ENCODE data around the gene ALG2.

Gene ALG2, protein sequence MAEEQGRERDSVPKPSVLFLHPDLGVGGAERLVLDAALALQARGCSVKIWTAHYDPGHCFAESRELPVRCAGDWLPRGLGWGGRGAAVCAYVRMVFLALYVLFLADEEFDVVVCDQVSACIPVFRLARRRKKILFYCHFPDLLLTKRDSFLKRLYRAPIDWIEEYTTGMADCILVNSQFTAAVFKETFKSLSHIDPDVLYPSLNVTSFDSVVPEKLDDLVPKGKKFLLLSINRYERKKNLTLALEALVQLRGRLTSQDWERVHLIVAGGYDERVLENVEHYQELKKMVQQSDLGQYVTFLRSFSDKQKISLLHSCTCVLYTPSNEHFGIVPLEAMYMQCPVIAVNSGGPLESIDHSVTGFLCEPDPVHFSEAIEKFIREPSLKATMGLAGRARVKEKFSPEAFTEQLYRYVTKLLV

GRCh38 chr9:99221621-99222415 is at the start of gene ALG2, which contains the start of gene SEC61B:
TSS of gene ALG2 (minus strand) at chr9:99221942. CDS start at chr9:99221894, 48 bp downstream.
TSS of gene SEC61B (plus strand) at chr9:99222282. CDS start at chr9:99222364, 82 bp downstream.
- DNase-seq (ENCODE audit: low spot score) = peak; percentile 99

GRCh38 chr9:99270491-99270890 is 48.7 kb upstream of the ALG2 start:
- DNase-seq (ENCODE audit: low spot score) = no peak

DNA sequence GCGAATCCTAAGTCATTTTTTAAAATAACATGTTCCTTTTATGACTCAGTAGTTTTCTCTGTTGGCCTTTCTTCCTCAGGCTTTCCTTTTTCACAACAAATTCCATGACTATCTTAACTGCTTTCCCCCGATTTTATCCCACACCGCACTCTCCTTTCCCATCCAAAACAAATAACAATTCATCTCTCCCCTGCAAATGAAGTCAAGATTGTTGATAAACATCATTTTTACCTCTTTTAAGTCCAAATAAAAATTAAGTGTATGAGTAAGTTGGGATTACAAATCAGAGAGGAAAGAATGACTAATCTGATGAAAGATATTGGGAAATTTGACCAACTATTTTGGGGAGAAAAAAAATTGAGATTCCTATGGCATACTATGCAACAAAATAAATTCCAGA is 47.7 kb upstream of the ALG2 start:
- peak; percentile 73 for DNase-seq (ENCODE audit: low spot score)

DNA sequence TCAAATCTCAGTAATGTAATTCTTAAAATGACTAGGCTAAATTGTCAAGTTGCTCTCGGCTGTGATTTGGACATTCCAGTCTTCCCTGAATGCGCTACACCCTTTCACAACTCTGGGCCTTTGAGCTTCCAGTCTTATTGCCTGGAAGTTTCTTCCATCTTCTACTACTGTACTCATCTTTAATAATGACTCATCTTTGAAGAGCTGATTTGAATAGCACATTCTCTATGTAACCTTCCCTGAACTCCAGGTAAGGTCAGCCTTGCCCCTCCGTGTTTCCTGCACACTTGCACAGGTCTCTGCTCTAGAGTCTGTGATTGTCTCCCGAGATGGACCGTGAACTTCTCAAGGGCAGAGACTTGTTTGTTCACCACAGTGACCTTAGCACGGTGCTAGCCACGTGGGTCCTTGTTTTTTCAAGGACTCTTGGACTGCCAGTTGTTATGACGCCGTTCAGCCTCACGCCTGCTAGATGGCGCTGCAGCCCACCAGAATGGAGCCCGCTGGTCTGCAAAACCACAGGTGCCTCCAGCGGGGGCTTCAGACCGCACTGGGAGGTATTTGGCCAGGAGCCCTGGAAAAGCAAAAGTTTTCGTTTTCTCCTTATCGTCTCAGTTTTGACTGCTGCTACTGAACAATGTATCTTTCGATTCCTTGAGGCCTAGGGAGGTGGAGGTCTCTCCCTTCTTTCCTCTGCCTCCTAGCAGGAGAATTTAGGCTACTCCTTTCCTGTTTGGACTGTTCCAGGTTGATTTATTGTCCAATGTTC is 44.7 kb upstream of the ALG2 start:
- DNase-seq (ENCODE audit: low spot score) = peak; percentile 68

DNA sequence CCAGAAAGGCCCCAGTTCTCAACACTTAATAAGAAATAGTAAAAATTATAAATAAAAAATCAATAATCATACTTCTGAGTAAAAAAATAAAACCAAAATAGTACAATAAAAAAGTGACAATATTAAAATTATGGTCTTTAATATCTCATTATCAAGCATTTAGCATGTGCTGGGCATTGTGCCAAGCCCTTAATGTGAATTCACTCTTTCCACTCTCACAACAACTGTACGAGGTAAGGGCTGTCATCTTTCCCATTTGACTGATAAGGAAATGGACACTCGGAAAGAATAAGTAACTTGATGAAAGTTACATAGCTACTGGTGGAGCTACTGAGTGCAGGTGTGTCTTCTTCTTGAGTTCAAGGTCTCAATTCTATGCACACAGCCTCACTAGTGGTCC is 43.9 kb upstream of the ALG2 start:
- DNase-seq (ENCODE audit: low spot score) = no peak

GRCh38 chr9:99264070-99264680 is 42.4 kb upstream of the ALG2 start:
- DNase-seq (ENCODE audit: low spot score) = no peak

DNA sequence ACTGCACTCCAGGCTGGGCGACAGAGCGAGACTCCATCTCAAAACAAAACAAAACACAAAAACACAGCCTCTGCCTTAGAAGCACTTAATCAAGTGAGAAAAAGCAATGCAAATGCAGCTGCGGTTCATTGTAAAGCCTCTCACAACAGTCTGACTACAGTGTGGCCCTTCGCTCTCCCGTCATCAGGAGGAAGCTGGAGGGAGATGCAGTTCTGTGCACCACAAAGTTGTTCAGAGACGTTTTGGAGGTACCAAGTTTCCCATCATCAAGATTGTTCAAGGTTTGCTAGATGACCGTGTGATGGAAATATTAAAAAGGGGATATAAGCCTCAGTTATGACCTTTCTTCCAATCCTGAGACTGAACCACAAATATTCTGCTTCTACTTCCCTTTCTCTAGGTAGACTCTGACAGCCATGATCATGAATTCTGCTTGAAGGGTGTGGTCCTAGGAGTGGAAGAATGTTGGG is 41.2 kb upstream of the ALG2 start:
- no peak for DNase-seq (ENCODE audit: low spot score)

DNA sequence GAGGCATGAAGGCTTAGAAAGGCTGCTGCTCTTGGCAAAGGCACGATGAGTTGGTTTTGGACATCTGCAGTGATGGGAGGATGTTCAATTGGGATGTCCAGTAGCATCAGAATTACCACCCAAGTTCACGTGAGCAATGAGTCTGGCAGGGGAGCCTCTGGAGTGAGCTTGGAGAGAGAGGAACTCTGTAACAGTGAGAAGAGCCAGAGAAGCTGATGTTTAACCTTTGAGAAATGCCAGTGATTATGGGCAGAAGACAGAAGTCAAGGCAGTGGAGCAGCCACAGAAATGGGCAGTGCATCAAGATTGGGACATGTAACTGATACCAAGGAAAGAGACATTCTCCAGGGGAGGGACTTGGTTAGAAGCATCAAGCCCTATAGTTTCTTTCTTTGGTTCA is 40.2 kb upstream of the ALG2 start:
- no peak for DNase-seq (ENCODE audit: low spot score)

DNA sequence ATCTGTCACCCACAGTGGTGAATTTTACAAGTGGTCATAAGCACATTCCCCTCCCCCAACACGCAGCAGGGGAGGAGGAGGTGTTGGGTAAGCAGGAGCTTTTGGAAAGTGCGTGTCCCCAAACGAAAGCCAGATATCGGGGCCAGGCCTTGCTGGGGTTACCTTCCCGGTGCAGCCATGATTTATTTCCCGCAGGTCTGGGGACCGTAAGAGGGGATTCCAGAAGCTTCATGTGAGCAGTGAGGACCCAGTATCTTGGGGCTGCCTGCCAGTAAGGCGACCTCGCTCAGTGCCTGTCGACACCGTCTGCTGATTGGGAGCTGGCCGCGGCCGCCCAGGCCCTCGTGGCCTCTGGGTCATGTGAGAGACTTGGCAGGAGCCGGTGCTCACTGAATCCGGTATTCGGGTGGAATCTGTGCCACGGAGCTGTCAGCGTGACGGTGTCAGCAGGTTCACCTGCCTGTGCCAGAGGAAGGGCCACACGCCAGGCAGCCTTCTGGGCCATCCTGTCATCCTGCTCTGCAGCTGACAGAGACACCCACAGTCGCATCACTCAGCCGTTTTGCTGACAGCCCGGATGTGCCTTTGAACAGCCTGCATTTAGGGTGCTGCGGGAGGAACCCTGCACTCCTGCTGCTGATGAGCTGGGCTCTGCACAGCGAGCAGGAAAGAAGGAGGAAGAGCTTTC is 37.6 kb upstream of the ALG2 start:
- peak; percentile 71 for DNase-seq (ENCODE audit: low spot score)

GRCh38 chr9:99257723-99258389 is 36.1 kb upstream of the ALG2 start:
- no peak for DNase-seq (ENCODE audit: low spot score)

DNA sequence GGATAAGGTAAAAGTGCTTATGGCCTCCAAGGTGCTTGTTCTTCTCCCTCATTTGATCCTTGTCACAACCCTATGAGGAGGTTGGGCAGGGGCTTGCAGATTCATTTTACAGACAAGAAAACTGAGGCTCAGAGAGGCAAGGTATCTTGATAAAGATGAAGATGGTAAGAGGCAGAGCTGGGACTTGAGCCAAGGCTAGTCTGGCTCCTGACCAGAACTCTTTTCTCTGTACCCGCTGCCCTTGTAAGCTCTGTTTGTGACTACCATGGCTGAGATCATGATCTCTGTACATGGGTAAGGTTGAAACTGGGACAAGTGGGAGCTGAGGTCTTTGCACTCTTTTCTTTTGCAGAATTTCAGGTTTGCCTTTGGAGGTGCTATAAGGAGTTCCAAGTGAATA is 33.9 kb upstream of the ALG2 start:
- DNase-seq (ENCODE audit: low spot score) = no peak

- no peak for DNase-seq (ENCODE audit: low spot score)
Observed at GRCh38 chr9:99253772-99254431, 32.2 kb upstream of the ALG2 start.

DNA sequence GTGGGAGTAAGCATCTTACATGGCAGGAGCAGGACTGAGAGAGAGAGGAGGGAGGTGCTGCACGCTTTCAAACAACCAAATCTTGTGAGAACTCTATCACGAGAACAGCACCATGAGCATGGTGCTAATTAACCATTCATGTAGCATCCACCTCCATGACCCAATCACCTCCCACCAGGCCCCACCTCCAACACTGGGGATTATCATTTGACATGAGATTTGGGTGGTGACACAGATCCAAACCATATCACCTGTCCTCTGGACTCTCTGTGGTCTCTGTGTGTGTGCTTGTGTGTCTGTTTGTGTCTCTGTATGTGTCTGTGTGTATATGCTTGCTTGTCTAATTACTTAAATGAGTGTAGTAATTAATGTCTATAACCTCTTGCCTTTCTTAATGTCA is 31.4 kb upstream of the ALG2 start:
- DNase-seq (ENCODE audit: low spot score) = no peak

GRCh38 chr9:99251157-99251556 is 29.4 kb upstream of the ALG2 start:
- no peak for DNase-seq (ENCODE audit: low spot score)

DNA sequence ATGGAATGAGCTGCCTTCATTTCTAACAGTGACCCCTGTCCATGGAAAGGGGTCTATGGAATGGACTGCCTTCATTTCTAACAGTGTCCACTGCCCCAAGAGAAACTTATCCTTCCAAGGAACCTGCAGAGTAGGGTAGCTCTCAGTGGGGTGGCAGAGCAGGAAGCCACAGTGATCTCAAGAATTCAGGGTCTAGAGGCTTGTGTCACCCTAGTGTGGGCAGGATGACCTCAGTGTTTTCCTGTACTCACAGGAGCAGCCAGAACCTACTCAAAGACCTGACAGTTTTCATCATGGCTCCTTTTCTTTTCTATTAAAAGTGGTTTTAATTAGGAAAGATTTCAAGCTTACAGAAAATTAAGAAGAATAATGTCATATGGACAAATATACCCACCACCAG is 27.9 kb upstream of the ALG2 start:
- no peak for DNase-seq (ENCODE audit: low spot score)

GRCh38 chr9:99244344-99245260 is 22.9 kb upstream of the ALG2 start:
- no peak for DNase-seq (ENCODE audit: low spot score)

DNA sequence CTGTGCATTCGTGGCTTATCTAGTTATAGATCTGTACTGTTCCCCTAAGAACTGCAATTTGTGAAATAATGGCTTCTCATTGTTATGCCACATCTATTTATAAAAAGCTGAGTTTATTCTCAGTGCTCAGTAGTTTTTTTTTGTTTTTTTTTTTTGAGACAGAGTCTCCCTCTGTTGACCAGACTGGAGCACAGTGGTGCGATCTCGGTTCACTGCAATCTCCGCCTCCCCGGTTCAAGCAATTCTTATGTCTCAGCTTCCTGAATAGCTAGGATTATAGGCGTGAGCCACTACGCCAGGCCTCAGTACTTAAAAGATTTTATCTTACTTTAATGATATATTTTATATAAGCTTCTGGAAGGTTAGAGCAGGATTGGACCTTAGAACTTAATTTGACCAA is 19.4 kb upstream of the ALG2 start:
- DNase-seq (ENCODE audit: low spot score) = no peak

- DNase-seq (ENCODE audit: low spot score) = peak; percentile 61
Observed at GRCh38 chr9:99239341-99240060, 17.8 kb upstream of the ALG2 start.

All from GM03348 (cell line).